NCI-H1436 (cell line): ENCODE results near the gene GLYR1.

Experiments
- DNase-seq: peaks from one replicate; lab custom pipeline; 2025; lab: John Stamatoyannopoulos, UW

Gene GLYR1

GRCh38 chr16:4879049-4879448, 32.0 kb upstream of the GLYR1 start:
- no peak for DNase-seq

GRCh38 chr16:4877380-4877685, 30.2 kb upstream of the GLYR1 start:
- no peak for DNase-seq

DNA sequence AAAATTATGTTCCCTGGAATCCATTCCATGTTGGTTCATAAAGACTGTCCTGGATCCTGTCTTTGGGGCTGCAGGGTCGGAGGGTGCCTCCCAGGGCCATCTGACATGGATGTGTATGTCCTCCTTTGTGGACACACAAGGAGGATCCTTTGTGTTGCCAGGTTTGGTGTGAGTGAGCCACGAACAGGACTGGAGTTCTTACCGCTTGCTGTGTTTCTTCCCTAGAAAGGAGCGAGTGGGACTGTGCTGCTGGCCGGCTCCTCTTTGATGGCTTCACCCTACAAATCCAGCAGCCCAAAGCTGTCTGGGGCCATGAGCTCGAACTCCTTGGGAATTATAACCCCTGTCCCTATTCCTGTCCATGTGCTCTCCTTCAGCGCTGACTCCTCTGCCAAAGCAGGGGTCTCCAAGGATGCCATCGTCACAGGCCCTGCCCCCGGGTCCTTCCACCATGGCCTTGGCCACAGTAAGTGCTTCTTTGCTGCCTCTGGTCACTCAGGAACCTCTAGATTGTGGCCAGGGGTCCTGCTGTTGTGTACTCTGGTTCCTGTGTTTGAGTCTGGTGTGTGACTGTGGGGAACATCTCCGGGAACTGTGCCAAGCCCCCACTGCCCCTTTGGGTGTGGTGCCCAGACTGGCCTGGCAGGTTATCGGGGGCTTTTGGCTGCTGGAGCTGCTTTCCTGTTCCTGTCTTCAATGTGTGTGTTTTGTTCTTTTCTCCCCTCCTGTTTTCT, 29.7 kb upstream of the GLYR1 start:
- no peak for DNase-seq

- no peak for DNase-seq
Measured at GRCh38 chr16:4874666-4875065, 27.6 kb upstream of the GLYR1 start.

DNA sequence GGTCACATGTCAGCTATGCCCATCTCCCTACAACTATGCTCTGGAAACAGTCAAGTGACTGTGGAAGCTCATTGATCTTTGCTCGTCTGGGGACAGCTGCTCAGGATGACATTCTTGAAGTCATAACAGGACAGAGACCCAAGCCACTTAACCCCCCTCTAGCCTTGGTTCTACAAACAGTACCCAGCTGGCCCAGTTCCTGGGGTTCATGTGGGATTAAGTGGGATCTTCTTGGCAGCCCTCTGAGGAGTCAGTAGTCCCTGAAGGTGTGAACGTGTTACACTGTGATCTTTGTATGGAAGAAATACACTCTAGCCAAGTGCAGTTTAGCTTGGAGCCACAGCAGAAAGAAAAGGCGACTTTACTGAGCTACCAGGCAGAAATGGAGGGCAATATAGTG, 26.0 kb upstream of the GLYR1 start:
- no peak for DNase-seq

GRCh38 chr16:4871071-4871470, 24.0 kb upstream of the GLYR1 start:
- no peak for DNase-seq

- DNase-seq: no peak
Measured at GRCh38 chr16:4870138-4870671, 23.1 kb upstream of the GLYR1 start.

DNA sequence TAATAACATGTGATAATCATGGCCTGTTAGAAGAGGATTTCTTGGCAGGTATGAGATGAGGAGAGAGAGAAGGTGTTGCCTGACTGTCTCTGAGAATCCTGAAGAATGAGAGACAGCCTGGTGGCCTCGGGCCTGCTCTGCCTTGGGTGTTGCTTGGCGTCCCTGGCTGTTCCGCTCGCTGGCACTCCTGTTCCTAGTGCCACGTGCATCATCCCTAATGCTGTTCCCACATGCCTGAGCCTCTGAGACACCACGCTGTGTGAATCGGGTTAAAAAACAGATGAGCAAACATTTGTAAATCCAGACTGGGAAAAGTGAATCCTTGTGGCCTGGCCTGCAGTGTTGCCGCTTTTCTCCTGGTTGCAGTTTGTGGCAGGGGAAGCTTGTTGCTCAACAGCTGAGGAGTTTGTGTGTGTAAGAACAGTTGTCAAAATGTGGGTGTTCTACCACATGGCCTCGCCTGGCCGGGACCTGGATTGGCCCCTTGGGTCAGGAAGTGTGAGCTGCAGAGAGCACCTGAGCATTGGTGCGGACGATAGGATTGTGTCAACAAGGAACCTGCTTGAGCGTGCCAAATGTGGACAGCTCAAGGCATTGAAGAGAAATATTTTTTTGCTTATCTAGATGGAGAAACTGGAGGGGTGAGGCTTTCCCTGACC, 22.2 kb upstream of the GLYR1 start:
- no peak for DNase-seq

- no peak for DNase-seq
Measured at GRCh38 chr16:4868535-4868934, 21.4 kb upstream of the GLYR1 start.

DNA sequence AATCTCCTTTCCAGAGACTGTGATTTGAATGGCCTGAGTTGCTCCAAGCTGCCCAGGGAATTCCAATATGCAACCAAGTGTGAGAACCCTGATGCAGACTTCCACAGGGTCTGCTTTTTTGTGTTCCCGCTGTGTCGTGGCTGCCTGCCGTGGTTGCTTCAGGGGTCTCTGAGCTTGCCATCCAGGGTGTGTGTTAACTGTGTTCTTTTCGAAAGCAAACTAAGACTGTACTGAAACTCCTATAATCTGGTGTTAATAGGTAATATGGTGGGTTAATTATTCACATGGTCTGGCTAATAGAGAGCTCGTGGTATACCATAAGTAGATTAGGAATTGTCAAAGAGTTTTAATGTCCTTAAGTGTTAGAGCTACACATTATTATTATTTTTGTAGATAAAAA, 20.9 kb upstream of the GLYR1 start:
- no peak for DNase-seq

DNA sequence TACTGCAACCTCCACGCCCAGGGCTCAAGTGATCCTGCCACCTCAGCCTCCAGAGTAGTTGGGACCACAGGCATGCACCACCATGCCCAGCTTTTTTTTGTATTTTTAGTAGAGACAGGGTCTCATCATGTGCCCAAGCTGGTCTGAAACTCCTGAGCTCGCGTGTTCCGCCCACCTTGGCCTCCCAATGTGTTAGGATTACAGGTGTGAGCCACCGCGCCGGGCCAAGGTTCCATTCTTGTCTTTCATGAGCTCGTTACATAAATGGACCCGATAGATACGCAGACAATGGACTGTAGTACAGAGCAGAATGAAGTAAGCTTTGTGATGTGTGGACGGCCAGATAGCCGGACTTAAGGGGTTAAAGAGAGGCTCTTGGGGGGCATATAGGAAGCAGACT, 19.5 kb upstream of the GLYR1 start:
- DNase-seq: no peak

DNA sequence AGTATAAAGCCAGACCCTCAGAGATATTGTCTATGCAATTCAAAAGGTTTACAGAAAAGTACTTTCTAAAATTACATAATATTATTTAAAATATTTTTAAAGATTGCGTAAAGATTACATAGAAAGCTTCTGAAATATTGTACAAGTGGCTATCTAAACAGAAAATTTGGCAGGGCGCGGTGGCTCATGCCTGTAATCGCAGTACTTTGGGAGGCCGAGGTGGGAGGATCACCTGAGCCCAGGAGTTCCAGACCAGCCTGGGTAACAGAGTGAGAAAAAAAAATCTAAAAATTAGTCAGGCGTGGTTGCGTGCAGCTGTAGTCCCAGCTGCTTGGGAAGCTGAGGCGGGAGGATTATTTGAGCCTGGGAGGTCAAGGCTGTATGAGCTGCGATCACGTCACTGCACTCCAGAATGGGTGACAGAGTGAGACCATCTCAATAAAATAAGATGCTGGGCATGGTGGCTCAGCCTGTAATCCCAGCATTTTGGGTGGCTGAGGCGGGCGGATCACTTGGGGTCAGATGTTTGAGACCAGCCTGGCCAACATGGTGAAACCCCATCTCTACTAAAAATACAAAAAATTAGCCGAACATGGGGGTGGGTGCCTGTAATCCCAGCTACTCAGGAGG, 18.3 kb upstream of the GLYR1 start:
- DNase-seq: no peak

DNA sequence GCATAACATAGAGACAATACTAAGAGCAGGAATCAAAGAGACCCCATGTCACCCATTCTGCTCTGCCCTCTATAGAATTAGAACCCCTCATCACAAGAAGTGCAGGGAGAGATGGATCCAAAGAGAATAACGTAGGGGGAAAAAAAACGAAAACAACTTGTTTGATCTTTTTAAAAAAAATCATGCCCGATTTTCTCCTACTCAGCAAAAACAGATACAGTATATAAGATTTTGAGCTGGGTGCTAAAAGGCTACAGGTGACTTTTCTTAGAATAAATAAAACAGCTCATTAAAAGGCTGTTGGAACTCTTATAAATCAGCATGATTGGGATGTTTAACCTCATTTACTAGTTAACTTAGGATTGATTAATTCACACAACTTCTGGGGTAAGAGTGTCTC, 17.6 kb upstream of the GLYR1 start:
- DNase-seq: no peak

- no peak for DNase-seq
Measured at GRCh38 chr16:4862639-4863038, 15.6 kb upstream of the GLYR1 start.

GRCh38 chr16:4860727-4861342, 13.7 kb upstream of the GLYR1 start:
- DNase-seq: no peak

GRCh38 chr16:4859900-4860255, 12.8 kb upstream of the GLYR1 start:
- DNase-seq: no peak

DNA sequence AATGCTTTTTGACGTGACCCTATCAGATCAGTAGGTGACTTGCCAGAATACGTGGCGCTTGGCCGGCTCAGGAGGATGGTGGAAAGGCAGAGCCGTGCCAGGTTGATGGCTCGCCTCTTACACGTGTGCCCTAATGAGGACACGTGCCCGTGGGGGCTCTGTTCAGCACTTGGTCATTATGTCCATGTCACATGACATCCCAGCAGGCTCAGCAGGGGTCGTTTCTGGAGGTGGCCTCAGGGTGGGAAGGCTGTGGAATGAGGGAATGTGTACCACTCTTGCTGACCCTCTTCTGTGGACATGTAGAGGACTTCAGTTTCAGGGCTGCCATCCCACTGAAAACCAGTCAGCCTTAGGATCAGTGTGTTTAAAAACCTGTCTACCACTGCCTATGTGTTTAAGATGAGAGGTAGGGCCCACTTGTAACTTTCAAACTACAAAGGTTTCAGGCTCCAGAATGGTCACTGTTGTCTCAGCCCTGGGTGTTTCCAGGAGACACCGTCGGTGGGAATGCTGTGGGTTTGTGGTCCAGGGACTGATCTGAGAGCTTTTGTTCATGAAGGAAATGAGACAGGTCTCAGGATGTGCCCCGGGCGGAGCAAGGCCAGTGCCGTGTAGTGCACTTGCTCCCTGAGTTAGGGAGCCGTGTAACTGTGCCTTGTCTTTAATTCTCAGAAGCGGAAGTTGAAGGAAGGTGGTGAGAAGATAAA, 12.3 kb upstream of the GLYR1 start:
- no peak for DNase-seq

- DNase-seq: no peak
Measured at GRCh38 chr16:4855804-4856203, 8.7 kb upstream of the GLYR1 start.

- DNase-seq: no peak
Measured at GRCh38 chr16:4855371-4855770, 8.3 kb upstream of the GLYR1 start.

GRCh38 chr16:4852221-4852872, 5.3 kb upstream of the GLYR1 start:
- no peak for DNase-seq

- DNase-seq: no peak
Measured at GRCh38 chr16:4850211-4850610, 3.1 kb upstream of the GLYR1 start.
